SU-DHL-6 (cell line): Measurements from ENCODE around the gene CCDC18.

ENCODE experiments used
- H2AFZ ChIP-seq: fragments of 200-600 bp; sonication (generic); 2 replicates; pipeline ENCODE4 v1.6.1; 2014; ENCODE audit warnings: low read depth, mild to moderate bottlenecking, moderate library complexity, mixed read lengths, antibody characterized with exemption, low read length; ENCODE audit not compliant: severe bottlenecking
- H3F3A ChIP-seq: fragments of 200-600 bp; shearing (Covaris generic); 2 replicates; pipeline ENCODE4 v1.6.0; 2016; ENCODE audit warnings: antibody characterized with exemption, mild to moderate bottlenecking; ENCODE audit not compliant: insufficient read depth
- H3K27ac ChIP-seq: fragments of 200-600 bp; sonication (generic); 2 replicates; pipeline ENCODE4 v1.5.1; 2016; ENCODE audit warnings: low read depth, mild to moderate bottlenecking, low read length, moderate library complexity, mixed read lengths
- H3K27me3 ChIP-seq: fragments of 200-600 bp; sonication (generic), shearing (Covaris generic); 2 replicates; pipeline ENCODE4 v1.6.0; 2014; ENCODE audit warnings: mild to moderate bottlenecking, low read length
- H3K36me3 ChIP-seq: fragments of 200-600 bp; sonication (generic); 2 replicates; pipeline ENCODE4 v1.6.1; 2014; ENCODE audit warnings: mild to moderate bottlenecking, low read length, mixed read lengths
- H3K4me2 ChIP-seq: fragments of 300-600, 200-600 bp; shearing (Covaris generic), sonication (generic); 2 replicates; pipeline ENCODE4 v1.6.0; 2014; ENCODE audit warnings: low read length, low read depth, mild to moderate bottlenecking; ENCODE audit not compliant: poor library complexity, severe bottlenecking
- H3K4me3 ChIP-seq: fragments of 200-600 bp; sonication (generic); 2 replicates; pipeline ENCODE4 v1.5.1; 2014; ENCODE audit warnings: antibody characterized with exemption, low read length, mild to moderate bottlenecking, mixed read lengths; ENCODE audit not compliant: insufficient read depth, poor library complexity, severe bottlenecking
- H3K79me2 ChIP-seq: fragments of 200-600 bp; sonication (generic); 2 replicates; pipeline ENCODE4 v1.6.1; 2014; ENCODE audit warnings: mild to moderate bottlenecking, low read length, moderate library complexity; ENCODE audit not compliant: insufficient read depth
- H3K9ac ChIP-seq: fragments of 200-600 bp; sonication (generic); 2 replicates; pipeline ENCODE4 v1.7.0; 2014; ENCODE audit warnings: mild to moderate bottlenecking, low read length
- H3K9me2 ChIP-seq: fragments of 200-600 bp; sonication (generic); replicated peaks from 2 replicates; pipeline ENCODE4 v1.6.1; 2014; ENCODE audit warnings: low read length; ENCODE audit not compliant: insufficient read depth
- H3K9me3 ChIP-seq: fragments of 200-600 bp; sonication (generic); 2 replicates; pipeline ENCODE4 v1.6.1; 2014; ENCODE audit warnings: low read length, mixed read lengths; ENCODE audit not compliant: insufficient read depth
- H4K20me1 ChIP-seq: fragments of 200-600 bp; sonication (generic); 2 replicates; pipeline ENCODE4 v1.6.1; 2014; ENCODE audit warnings: low read depth, mild to moderate bottlenecking, antibody characterized with exemption, low read length, moderate library complexity, mixed read lengths
- CTCF ChIP-seq: fragments of 200-600 bp; sonication (generic); IDR thresholded peaks from one replicate; pipeline ENCODE4 v1.5.1; 2017; ENCODE audit warnings: antibody characterized with exemption, mild to moderate bottlenecking, low read length, moderate library complexity; ENCODE audit not compliant: insufficient read depth, poor library complexity, severe bottlenecking
- EZH2phosphoT487 ChIP-seq: fragments of 200-600 bp; sonication (generic), shearing (Covaris generic); conservative IDR thresholded peaks from 2 replicates; pipeline ENCODE4 v1.6.1; 2018; ENCODE audit warnings: mild to moderate bottlenecking, antibody characterized with exemption, low read length, moderate library complexity, mixed read lengths

CCDC18 gene

GRCh38 chr1:93296555-93297154 lies 116.1 kb downstream of the CCDC18 start:
- TF ChIP-seq EZH2phosphoT487 (no peak), CTCF (no peak)
- Histone ChIP-seq H3K9me2 (no peaks in the 10 kb centered on the region), H3K79me2 (no peaks in the 10 kb centered on the region), H3K9me3 (no peaks in the 10 kb centered on the region), H2AFZ (no peak overlapping the region), H4K20me1 (no peaks in the 10 kb centered on the region), H3K4me3 (no peak overlapping the region), H3K27ac (no peak overlapping the region), H3F3A (no peaks in the 10 kb centered on the region), H3K4me2 (no peak overlapping the region), H3K27me3 (no peaks in the 10 kb centered on the region), H3K9ac (no peak overlapping the region), H3K36me3 (no peaks in the 10 kb centered on the region)

- Histone ChIP-seq H3K9me2 (no peaks in the 10 kb centered on the region), H3K36me3 (no peaks in the 10 kb centered on the region), H3K79me2 (no peaks in the 10 kb centered on the region), H4K20me1 (no peaks in the 10 kb centered on the region), H3K27me3 (no peaks in the 10 kb centered on the region), H3K27ac (no peak overlapping the region), H3K4me2 (no peak overlapping the region), H3K9ac (no peak overlapping the region), H2AFZ (no peak overlapping the region), H3F3A (no peaks in the 10 kb centered on the region), H3K9me3 (no peaks in the 10 kb centered on the region), H3K4me3 (no peak overlapping the region)
- TF ChIP-seq EZH2phosphoT487 (no peak), CTCF (no peak)
Measured at GRCh38 chr1:93301131-93301530, 120.6 kb downstream of the CCDC18 start.

GRCh38 chr1:93302078-93302477 lies 121.6 kb downstream of the CCDC18 start:
- Histone ChIP-seq H3K27ac (no peak overlapping the region), H3K9ac (no peak overlapping the region), H3K79me2 (no peaks in the 10 kb centered on the region), H3K9me2 (no peaks in the 10 kb centered on the region), H3K9me3 (no peaks in the 10 kb centered on the region), H3K4me2 (no peak overlapping the region), H3F3A (no peaks in the 10 kb centered on the region), H2AFZ (no peak overlapping the region), H3K36me3 (no peaks in the 10 kb centered on the region), H3K27me3 (no peaks in the 10 kb centered on the region), H3K4me3 (no peak overlapping the region), H4K20me1 (no peaks in the 10 kb centered on the region)
- TF ChIP-seq CTCF (no peak), EZH2phosphoT487 (no peak)

- H3K4me2 ChIP-seq, result no peak overlapping the region
- H3K9ac ChIP-seq, result no peak overlapping the region
- no peak overlapping the region for H3K4me3 ChIP-seq
- no peaks in the 10 kb centered on the region for H4K20me1 ChIP-seq
- TF ChIP-seq EZH2phosphoT487 (no peak), CTCF (peak; percentile 77)
- H3K9me3 ChIP-seq, result no peaks in the 10 kb centered on the region
- H3K79me2 ChIP-seq, result no peaks in the 10 kb centered on the region
- H3K36me3 ChIP-seq, result no peaks in the 10 kb centered on the region
- no peaks in the 10 kb centered on the region for H3K9me2 ChIP-seq
- H3F3A ChIP-seq, result no peaks in the 10 kb centered on the region
- no peaks in the 10 kb centered on the region for H3K27me3 ChIP-seq
- no peak overlapping the region for H2AFZ ChIP-seq
- H3K27ac ChIP-seq, result no peak overlapping the region
Measured at GRCh38 chr1:93304716-93305138, 124.2 kb downstream of the CCDC18 start.
